ENCODE measurements around the gene SCN8A. TPM values are rescaled to one million over a fixed set of nuclear protein-coding genes. Genes with fewer than 3 reads are reported as not detected.

Gene SCN8A
- total and polyA plus RNA-seq, 12 donors: 0.01 to 1.6 (median 0.35) TPM; not detected in 1

- DNase-seq (no peak), ATAC-seq (no peak)
- 74% methylated on average over 2 of the region's 2 CpGs for WGBS, 2 donors
- TF ChIP-seq, protein P1, sequence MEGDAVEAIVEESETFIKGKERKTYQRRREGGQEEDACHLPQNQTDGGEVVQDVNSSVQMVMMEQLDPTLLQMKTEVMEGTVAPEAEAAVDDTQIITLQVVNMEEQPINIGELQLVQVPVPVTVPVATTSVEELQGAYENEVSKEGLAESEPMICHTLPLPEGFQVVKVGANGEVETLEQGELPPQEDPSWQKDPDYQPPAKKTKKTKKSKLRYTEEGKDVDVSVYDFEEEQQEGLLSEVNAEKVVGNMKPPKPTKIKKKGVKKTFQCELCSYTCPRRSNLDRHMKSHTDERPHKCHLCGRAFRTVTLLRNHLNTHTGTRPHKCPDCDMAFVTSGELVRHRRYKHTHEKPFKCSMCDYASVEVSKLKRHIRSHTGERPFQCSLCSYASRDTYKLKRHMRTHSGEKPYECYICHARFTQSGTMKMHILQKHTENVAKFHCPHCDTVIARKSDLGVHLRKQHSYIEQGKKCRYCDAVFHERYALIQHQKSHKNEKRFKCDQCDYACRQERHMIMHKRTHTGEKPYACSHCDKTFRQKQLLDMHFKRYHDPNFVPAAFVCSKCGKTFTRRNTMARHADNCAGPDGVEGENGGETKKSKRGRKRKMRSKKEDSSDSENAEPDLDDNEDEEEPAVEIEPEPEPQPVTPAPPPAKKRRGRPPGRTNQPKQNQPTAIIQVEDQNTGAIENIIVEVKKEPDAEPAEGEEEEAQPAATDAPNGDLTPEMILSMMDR (IDR thresholded peaks at IDR 0.05): no peak
- Histone ChIP-seq H3K4me1 (peaks cover 0 to under 1% (median 0%) of the 10 kb centered on the region in 9 donors), H3K4me3 (no peak overlapping the region), H3K9me3 (peaks cover 0 to 2% (median 0%) of the 10 kb centered on the region in 11 donors), H3K27me3 (peaks cover 0 to 23% (median 17%) of the 10 kb centered on the region in 7 donors), H3K27ac (no peak overlapping the region), H3K36me3 (no peaks in the 10 kb centered on the region)
- intact Hi-C loops (cut with DNase I): no loop called here
Observed at GRCh38 chr12:51726931-51727330, 135.9 kb downstream of the SCN8A start.

DNA sequence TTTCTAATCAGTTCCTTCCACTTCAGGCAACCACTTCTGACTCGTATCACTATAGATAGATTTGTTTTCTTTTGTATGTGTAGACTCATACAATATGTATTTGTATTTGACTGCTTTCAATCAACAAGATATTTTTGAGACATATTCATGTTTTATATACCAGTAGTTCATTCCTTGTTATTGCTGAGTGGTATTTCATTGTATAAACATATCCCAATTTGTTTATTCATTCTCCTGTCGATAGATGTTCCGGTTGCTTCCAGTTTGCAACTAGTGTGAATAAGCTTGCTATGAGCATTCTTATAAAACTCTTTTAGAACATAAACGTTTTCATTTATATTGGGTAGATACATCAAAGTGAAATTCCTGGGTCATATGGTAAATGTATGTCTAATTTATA is 138.3 kb downstream of the SCN8A start:
- TF ChIP-seq, protein P1 (IDR thresholded peaks at IDR 0.05): no peak
- ATAC-seq (no peak), DNase-seq (no peak)
- H3K36me3 ChIP-seq: no peaks in the 10 kb centered on the region
- no peak overlapping the region for H3K27ac ChIP-seq
- WGBS, 2 donors: 74 to 76% methylated on average over 4 of the region's 4 CpGs
- peaks cover 0 to 23% (median 0%) of the 10 kb centered on the region in 11 donors for H3K9me3 ChIP-seq
- no peaks in the 10 kb centered on the region for H3K4me1 ChIP-seq
- H3K4me3 ChIP-seq: no peak overlapping the region
- intact Hi-C loops (cut with DNase I): no loop called here
- H3K27me3 ChIP-seq: peaks cover 0 to 3% (median 0%) of the 10 kb centered on the region in 7 donors

- TF ChIP-seq, protein P1 (IDR thresholded peaks at IDR 0.05): no peak
- ATAC-seq (no peak), DNase-seq (no peak)
- H3K36me3 ChIP-seq: no peaks in the 10 kb centered on the region
- no peak overlapping the region for H3K27ac ChIP-seq
- peaks cover 0 to 30% (median 0%) of the 10 kb centered on the region in 11 donors for H3K9me3 ChIP-seq
- peaks cover 0 to 4% (median 0%) of the 10 kb centered on the region in 7 donors for H3K27me3 ChIP-seq
- H3K4me1 ChIP-seq: no peaks in the 10 kb centered on the region
- WGBS, 2 donors: 48 to 50% methylated on average over 2 of the region's 2 CpGs
- no peak overlapping the region for H3K4me3 ChIP-seq
- intact Hi-C loops (cut with DNase I): no loop called here
Observed at GRCh38 chr12:51730745-51731144, 139.7 kb downstream of the SCN8A start.

DNA sequence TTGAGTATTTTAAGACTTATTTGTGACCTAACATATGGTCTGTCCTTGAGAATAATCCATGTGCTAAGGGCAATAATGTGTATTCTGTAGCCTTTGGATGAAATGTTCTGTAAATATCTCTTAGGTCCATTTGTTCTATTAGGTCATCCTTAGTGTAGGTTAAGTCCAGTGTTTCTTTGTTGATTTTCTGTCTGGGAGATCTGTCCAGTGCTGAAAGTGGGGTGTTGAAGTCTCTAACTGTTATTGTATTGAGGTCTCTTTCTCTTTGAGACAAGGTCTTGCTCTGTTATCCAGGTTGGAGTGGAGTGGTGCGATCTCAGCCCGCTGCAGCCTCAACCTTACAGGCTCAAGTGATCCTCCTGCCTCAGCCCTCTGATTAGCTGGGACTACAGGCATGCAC is 149.5 kb downstream of the SCN8A start:
- no peak for ATAC-seq
- Histone ChIP-seq H3K27me3 (peaks cover 0 to 5% (median 0%) of the 10 kb centered on the region in 7 donors), H3K4me3 (no peak overlapping the region), H3K27ac (no peak overlapping the region), H3K9me3 (peaks cover 0 to 30% (median 6%) of the 10 kb centered on the region in 11 donors), H3K4me1 (peaks cover 0 to 7% (median 0%) of the 10 kb centered on the region in 9 donors), H3K36me3 (no peaks in the 10 kb centered on the region)
- TF ChIP-seq, protein P1 (IDR thresholded peaks at IDR 0.05): no peak
- intact Hi-C loops (cut with DNase I): no loop called here
- WGBS, 2 donors: 93 to 98% methylated on average over 2 of the region's 2 CpGs
- no peak for DNase-seq

Data from heart right ventricle (tissue), 16 donors.